Smooth muscle cell of trachea (primary cell): ENCODE results near the gene KCNK6. TPM values are rescaled to one million over a fixed set of nuclear protein-coding genes. Genes with fewer than 3 reads are reported as not detected.

Source experiments
- total RNA-seq: library from RNA; depleted of rRNA; stranded (reverse); fragments of >200 nt; gene quantifications from 2 replicates; pipeline ENCODE4 v1.2.1, GENCODE V29; 2014

KCNK6 gene
- total RNA-seq, result 1.5 and 3.6 TPM in 2 replicates

GRCh38 chr19:38319421-38320258 lies at the start of gene KCNK6:
Gene KCNK6, plus strand, starts transcription at chr19:38319845. Its CDS starts 106 bp downstream, at chr19:38319951.

DNA sequence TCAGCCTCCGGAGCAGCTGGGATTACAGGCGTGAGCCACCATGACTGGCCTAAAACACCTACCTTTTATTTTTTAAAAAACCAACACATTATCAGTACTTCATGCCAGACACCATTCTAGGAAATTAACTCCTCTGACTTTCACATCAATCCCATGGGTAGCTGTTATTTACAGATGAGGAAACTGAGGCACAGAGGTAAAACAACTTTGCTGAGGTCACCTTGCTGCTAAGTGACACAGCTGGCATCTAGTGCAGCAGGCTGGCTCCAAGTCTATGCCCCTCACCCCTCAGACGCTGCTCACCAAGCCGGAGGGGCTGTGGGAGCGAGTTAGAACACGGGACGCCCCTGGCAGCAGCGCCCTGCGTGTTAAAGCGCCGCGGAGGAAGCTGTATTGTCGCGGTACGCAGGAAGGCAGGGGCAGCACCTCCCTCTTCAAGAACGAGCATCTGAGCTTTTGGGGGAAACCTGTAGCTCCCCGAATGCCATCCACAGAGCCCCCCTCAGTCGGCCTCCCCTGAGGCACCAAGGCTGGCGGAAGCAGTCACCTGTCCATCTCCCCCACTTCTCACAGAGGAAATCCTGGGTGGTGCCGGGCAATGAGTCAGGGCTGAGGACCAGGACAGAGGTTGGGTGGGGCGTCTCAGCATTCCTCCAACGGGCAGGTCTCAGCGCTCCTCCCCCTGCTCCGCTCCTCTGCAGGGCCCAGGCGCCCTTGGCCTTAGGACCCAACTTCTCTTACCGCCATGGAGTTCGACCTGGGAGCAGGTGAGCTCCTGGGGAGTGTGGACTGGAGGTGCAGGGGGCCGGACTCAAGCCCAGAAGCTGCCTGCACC lies 15.9 kb upstream of the KCNK6 start, which contains the start of gene C19orf33:
Gene C19orf33, plus strand, starts transcription at position 735 of the 835 bp plus-strand sequence. Its CDS starts 11 bp downstream, at position 746.

DNA sequence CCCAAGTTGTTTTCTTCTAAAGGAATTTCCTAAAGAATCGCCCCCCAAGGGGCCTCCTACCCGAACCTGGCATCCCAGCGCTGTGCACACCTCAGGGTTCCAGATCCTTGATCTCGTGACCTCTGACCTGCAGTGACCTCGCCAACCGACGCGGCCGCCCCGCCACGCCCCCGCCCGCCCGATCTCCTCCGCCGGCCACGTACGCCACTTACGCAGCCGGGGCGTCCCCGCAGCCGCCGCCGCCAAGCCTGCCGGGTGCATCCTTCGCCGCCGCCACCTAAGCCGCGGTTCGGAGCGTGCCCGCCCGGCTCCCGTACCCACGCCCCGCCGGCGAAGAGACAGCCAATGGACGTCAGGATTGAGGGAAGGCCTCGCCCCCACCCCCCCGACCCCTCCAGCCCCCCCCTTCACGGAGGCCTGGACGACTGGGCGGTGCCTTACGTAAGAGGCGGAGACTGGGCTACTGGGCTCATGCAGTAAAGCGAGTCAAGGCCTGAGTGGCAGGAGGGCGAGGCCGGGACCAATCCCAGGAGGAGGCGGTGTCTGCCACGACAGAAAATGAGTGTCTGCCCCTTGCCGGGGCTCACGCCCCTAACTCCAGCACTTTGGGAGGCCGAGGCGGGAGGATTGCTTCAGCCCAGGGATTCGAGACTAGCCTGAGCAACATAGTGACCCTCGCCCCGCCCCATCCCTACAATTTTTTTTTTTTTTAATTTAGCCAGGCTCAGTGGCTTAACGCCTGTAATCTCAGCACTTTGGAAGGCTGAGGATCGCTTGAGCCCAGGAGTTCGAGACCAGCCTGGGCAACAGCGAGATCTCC lies 3.8 kb upstream of the KCNK6 start, which contains the start of gene YIF1B:
Gene YIF1B, minus strand, starts transcription at position 291 of the 820 bp plus-strand sequence. Its CDS starts 30 bp downstream, at position 261.

GRCh38 chr19:38374332-38375097 lies 54.9 kb downstream of the KCNK6 start, which contains the start of gene PSMD8:
Gene PSMD8, plus strand, starts transcription at chr19:38374571. Its CDS starts 31 bp downstream, at chr19:38374602.

Other genes with a start within 250 kb of the KCNK6 start
- 1.3 and 2.2 TPM in 2 replicates for gene DPF1, start 95.6 kb upstream of the KCNK6 start, total RNA-seq
- gene PPP1R14A, start 63.5 kb upstream of the KCNK6 start, total RNA-seq, result 0.15 and 0.99 TPM in 2 replicates
- gene SPINT2, start 55.3 kb upstream of the KCNK6 start, total RNA-seq, result 1.8 and 3.1 TPM in 2 replicates
- not detected in 2 replicates for gene C19orf33, start 15.6 kb upstream of the KCNK6 start, total RNA-seq
- gene YIF1B, start 3.9 kb upstream of the KCNK6 start, total RNA-seq, result 67.3 and 73.1 TPM in 2 replicates
- 0.44 and 2.0 TPM in 2 replicates for gene CATSPERG, start 16.0 kb downstream of the KCNK6 start, total RNA-seq
- gene PSMD8, start 54.7 kb downstream of the KCNK6 start, total RNA-seq, result 302 and 326 TPM in 2 replicates
- 0.29 and 1.2 TPM in 2 replicates for gene GGN, start 68.2 kb downstream of the KCNK6 start, total RNA-seq
- 0.66 and 2.9 TPM in 2 replicates for gene SPRED3, start 68.9 kb downstream of the KCNK6 start, total RNA-seq
- gene FAM98C, start 83.2 kb downstream of the KCNK6 start, total RNA-seq, result 11.9 and 12.6 TPM in 2 replicates
- not detected in 2 replicates for gene RASGRP4, start 106.4 kb downstream of the KCNK6 start, total RNA-seq
- gene RYR1, start 113.8 kb downstream of the KCNK6 start, total RNA-seq, result under 0.01 TPM in 2 replicates